Liver (tissue), 9 donors: ENCODE data around the gene KIAA0586. TPM values are rescaled to one million over a fixed set of nuclear protein-coding genes. Genes with fewer than 3 reads are reported as not detected.

Experiments used
- DNase-seq: peaks from one replicate; pipeline ENCODE4 v3.0.0-alpha.2; 2017; ENCODE audit warnings: low spot score
- H3K27ac ChIP-seq, 2 donors: one replicate each; pipeline ENCODE4 v1.7.0; 2013; ENCODE audit warnings: inconsistent platforms in 2 of 2, low read length in 2 of 2, control low read depth in 1 of 2, low read depth in 1 of 2, mild to moderate bottlenecking in 1 of 2
- H3K27me3 ChIP-seq, 4 donors: one replicate each; pipeline versions ENCODE4 v1.6.1 to v1.7.0; 2013; ENCODE audit warnings: low read length in 3 of 4, inconsistent platforms in 1 of 4, mild to moderate bottlenecking in 1 of 4, moderate library complexity in 1 of 4; ENCODE audit not compliant: control insufficient read depth in 4 of 4, insufficient read depth in 4 of 4
- H3K36me3 ChIP-seq, 4 donors: one replicate each; pipeline versions ENCODE4 v1.6.1 to v1.7.0; 2013; ENCODE audit warnings: low read length in 3 of 4, mild to moderate bottlenecking in 3 of 4, low read depth in 1 of 4, moderate library complexity in 1 of 4; ENCODE audit not compliant: control insufficient read depth in 4 of 4, insufficient read depth in 3 of 4
- H3K4me1 ChIP-seq, 4 donors: one replicate each; pipeline versions ENCODE4 v1.6.1 to v1.7.0; 2013; ENCODE audit warnings: low read length in 3 of 4, mild to moderate bottlenecking in 3 of 4, moderate library complexity in 1 of 4; ENCODE audit not compliant: control insufficient read depth in 4 of 4, insufficient read depth in 4 of 4
- H3K4me3 ChIP-seq, 3 donors: one replicate each; pipeline versions ENCODE4 v1.6.1 to v1.7.0; 2013; ENCODE audit warnings: low read length in 3 of 3, control low read depth in 1 of 3, low read depth in 1 of 3, mild to moderate bottlenecking in 1 of 3
- H3K9ac ChIP-seq, 2 donors: one replicate each; pipeline ENCODE4 v1.7.0; 2013; ENCODE audit warnings: low read length in 2 of 2, mild to moderate bottlenecking in 2 of 2, moderate library complexity in 2 of 2, control low read depth in 1 of 2, low read depth in 1 of 2
- H3K9me3 ChIP-seq, 4 donors: one replicate each; pipeline versions ENCODE4 v1.6.1 to v1.7.0; 2013; ENCODE audit warnings: low read length in 3 of 4; ENCODE audit not compliant: control insufficient read depth in 4 of 4
- ATF3 ChIP-seq: IDR thresholded peaks from 2 replicates; pipeline ENCODE4 v1.6.1; 2016; ENCODE audit warnings: antibody characterized with exemption
- CTCF ChIP-seq: fragments of 150-350 bp; IDR thresholded peaks from 2 replicates; pipeline ENCODE4 v1.5.1; 2017; ENCODE audit warnings: improper control_type of control experiment, low read depth, low read length; ENCODE audit not compliant: missing input control
- FOXA1 ChIP-seq: IDR thresholded peaks from 2 replicates; pipeline ENCODE4 v1.6.1; 2016; ENCODE audit warnings: antibody characterized with exemption
- FOXA2 ChIP-seq: IDR thresholded peaks from 2 replicates; pipeline ENCODE4 v1.6.1; 2016; ENCODE audit warnings: antibody characterized with exemption
- GABPA ChIP-seq, 2 donors: IDR thresholded peaks in 1 of 2; conservative IDR thresholded peaks in 1 of 2; 2 replicates each; pipeline ENCODE4 v1.6.1; 2016; ENCODE audit warnings: antibody characterized with exemption in 2 of 2, mild to moderate bottlenecking in 1 of 2, moderate library complexity in 1 of 2
- HNF4A ChIP-seq, 2 donors: conservative IDR thresholded peaks; 2 replicates each; pipeline ENCODE4 v1.6.1; 2016; ENCODE audit warnings: antibody characterized with exemption in 2 of 2, mild to moderate bottlenecking in 2 of 2
- HNF4G ChIP-seq: IDR thresholded peaks from 2 replicates; pipeline ENCODE4 v1.6.1; 2016; ENCODE audit warnings: antibody characterized with exemption
- JUND ChIP-seq, 2 donors: IDR thresholded peaks; 2 replicates each; pipeline ENCODE4 v1.6.1; 2016; ENCODE audit warnings: antibody characterized with exemption in 2 of 2
- MAX ChIP-seq: IDR thresholded peaks from 2 replicates; pipeline ENCODE4 v1.6.1; 2016; ENCODE audit warnings: antibody characterized with exemption
- NR2F2 ChIP-seq: IDR thresholded peaks from 2 replicates; pipeline ENCODE4 v1.6.1; 2016; ENCODE audit warnings: antibody characterized with exemption
- RAD21 ChIP-seq, 2 donors: IDR thresholded peaks; 2 replicates each; pipeline ENCODE4 v1.6.1; 2016; ENCODE audit warnings: antibody characterized with exemption in 2 of 2, mild to moderate bottlenecking in 2 of 2
- REST ChIP-seq: IDR thresholded peaks from 2 replicates; pipeline ENCODE4 v1.6.1; 2016; ENCODE audit warnings: antibody characterized with exemption, mild to moderate bottlenecking
- RXRA ChIP-seq, 2 donors: IDR thresholded peaks; 2 replicates each; pipeline ENCODE4 v1.6.1; 2017 to 2018; ENCODE audit warnings: antibody characterized with exemption in 2 of 2, mild to moderate bottlenecking in 1 of 2
- SP1 ChIP-seq: IDR thresholded peaks from 2 replicates; pipeline ENCODE4 v1.6.1; 2018; ENCODE audit warnings: antibody characterized with exemption, mild to moderate bottlenecking
- TAF1 ChIP-seq: conservative IDR thresholded peaks from 2 replicates; pipeline ENCODE4 v1.6.1; 2016; ENCODE audit warnings: antibody characterized with exemption, mild to moderate bottlenecking
- YY1 ChIP-seq: IDR thresholded peaks from 2 replicates; pipeline ENCODE4 v1.6.1; 2016; ENCODE audit warnings: antibody characterized with exemption, mild to moderate bottlenecking
- ZBTB33 ChIP-seq: IDR thresholded peaks from 2 replicates; pipeline ENCODE4 v1.6.1; 2016; ENCODE audit warnings: antibody characterized with exemption
- WGBS: extraction: QIAGEN DNeasy Blood & Tissue Kit; methylation state at CpG from one replicate; pipeline ENCODE4 v1.1.7; 2013; 5-methylcytosine and 5-hydroxymethylcytosine counted together
- polyA plus RNA-seq, 2 donors: library from polyadenylated mRNA; stranded (reverse) in 1 of 2; unstranded in 1 of 2; fragments of 200-250 nt in 1 of 2; fragments of >200 nt in 1 of 2; fragmentation: Nextera tagmentation in 1 of 2; extraction: Ambion mirVana in 1 of 2; gene quantifications; one replicate each; pipeline versions ENCODE4 v1.2.1 to v1.2.3, GENCODE V29; 2013 to 2015
- total RNA-seq, 2 donors: library from RNA; depleted of rRNA; stranded (reverse); fragments of >200 nt; gene quantifications; one replicate each; pipeline ENCODE4 v1.2.3, GENCODE V29; 2014
- donor health status: healthy.
- donor health status: healthy.
- donor health status: healthy.
- donor health status: healthy.
- donor health status: healthy.

KIAA0586 gene
- total and polyA plus RNA-seq, 4 donors = 3.6 to 18.2 (median 7.8) TPM

GRCh38 chr14:58547649-58548048 lies 120.1 kb downstream of the KIAA0586 start:
- 97% methylated on average over 10 of the region's 10 CpGs for WGBS
- Histone ChIP-seq H3K27me3 (no peaks in the 10 kb centered on the region), H3K4me3 (no peak overlapping the region), H3K27ac (no peak overlapping the region), H3K36me3 (no peaks in the 10 kb centered on the region), H3K9me3 (no peaks in the 10 kb centered on the region), H3K4me1 (no peaks in the 10 kb centered on the region), H3K9ac (no peak overlapping the region)
- DNase-seq = no peak
- no peak for TF ChIP-seq FOXA2
- TF ChIP-seq ATF3 = no peak
- no peak for TF ChIP-seq TAF1
- no peak for TF ChIP-seq FOXA1
- TF ChIP-seq NR2F2 = no peak
- TF ChIP-seq JUND (IDR thresholded peaks at IDR 0.05) = no peak
- TF ChIP-seq REST = no peak
- TF ChIP-seq GABPA (IDR thresholded peaks at IDR 0.05 in 1 of 2, conservative IDR thresholded peaks at IDR 0.05 in 1 of 2) = no peak
- no peak for TF ChIP-seq HNF4A (conservative IDR thresholded peaks at IDR 0.05)
- TF ChIP-seq YY1 = no peak
- no peak for TF ChIP-seq HNF4G
- TF ChIP-seq ZBTB33 = no peak
- TF ChIP-seq RXRA (IDR thresholded peaks at IDR 0.05) = no peak
- TF ChIP-seq CTCF = no peak
- no peak for TF ChIP-seq MAX
- TF ChIP-seq SP1 = no peak
- no peak for TF ChIP-seq RAD21 (IDR thresholded peaks at IDR 0.05)
